GM23248 (cell line): ENCODE data around the gene HDAC8.

ENCODE experiments used
- EZH2 ChIP-seq: fragments of 200-600 bp; sonication (generic); IDR thresholded peaks from 2 replicates; pipeline ENCODE4 v1.6.1; 2018; ENCODE audit warnings: antibody characterized with exemption, mild to moderate bottlenecking; ENCODE audit not compliant: insufficient read depth, poor library complexity, severe bottlenecking
- EZH2phosphoT487 ChIP-seq: fragments of 200-600 bp; sonication (generic); IDR thresholded peaks from 2 replicates; pipeline ENCODE4 v1.6.1; 2018; ENCODE audit warnings: antibody characterized with exemption, moderate library complexity, mild to moderate bottlenecking, low read depth; ENCODE audit not compliant: insufficient read depth

GRCh38 chrX:72604705-72605104 is 32.1 kb upstream of the HDAC8 start:
- no peak for TF ChIP-seq EZH2
- no peak for TF ChIP-seq EZH2phosphoT487
